DOHH2 (cell line): ENCODE data around the gene ELP1.
"Not testable (repeated sequence)": the region's sequence is repeated elsewhere in the genome, so short reads cannot be mapped to it uniquely, and the experiment has no call there.

Experiments used
- H3F3A ChIP-seq: fragments of 200-600 bp; sonication (generic), shearing (Covaris generic); 2 replicates; pipeline ENCODE4 v1.6.0; 2016; ENCODE audit warnings: antibody characterized with exemption, mild to moderate bottlenecking; ENCODE audit not compliant: control insufficient read depth, insufficient read depth
- H3K27ac ChIP-seq: fragments of 200-600 bp; sonication (generic); 2 replicates; pipeline ENCODE4 v1.5.1; 2014; ENCODE audit warnings: low read depth, mild to moderate bottlenecking, low read length, moderate library complexity
- H3K27me3 ChIP-seq: fragments of 200-600 bp; sonication (generic); 2 replicates; pipeline ENCODE4 v1.6.1; 2014; ENCODE audit warnings: mild to moderate bottlenecking, low read length, mixed read lengths; ENCODE audit not compliant: control insufficient read depth
- H3K36me3 ChIP-seq: fragments of 200-600 bp; sonication (generic); 2 replicates; pipeline ENCODE4 v1.6.1; 2014; ENCODE audit warnings: mild to moderate bottlenecking, low read length, moderate library complexity, mixed read lengths; ENCODE audit not compliant: control insufficient read depth
- H3K4me1 ChIP-seq: fragments of 200-600 bp; sonication (generic); 2 replicates; pipeline ENCODE4 v1.6.1; 2014; ENCODE audit warnings: mild to moderate bottlenecking, low read length, mixed read lengths; ENCODE audit not compliant: control insufficient read depth
- H3K4me2 ChIP-seq: fragments of 200-600 bp; sonication (generic); 2 replicates; pipeline ENCODE4 v1.6.0; 2014; ENCODE audit warnings: mild to moderate bottlenecking, low read length, moderate library complexity
- H3K4me3 ChIP-seq: fragments of 200-600 bp; sonication (generic); 2 replicates; pipeline ENCODE4 v1.5.1; 2014; ENCODE audit warnings: mild to moderate bottlenecking, low read length, mixed read lengths
- H3K79me2 ChIP-seq: fragments of 200-600 bp; sonication (generic); 2 replicates; pipeline ENCODE4 v1.6.1; 2014; ENCODE audit warnings: mild to moderate bottlenecking, low read length, mixed read lengths; ENCODE audit not compliant: control insufficient read depth
- H3K9me2 ChIP-seq: fragments of 200-600 bp; sonication (generic); replicated peaks from 2 replicates; pipeline ENCODE4 v1.6.1; 2014; ENCODE audit warnings: mild to moderate bottlenecking, low read length, mixed read lengths; ENCODE audit not compliant: control insufficient read depth
- H3K9me3 ChIP-seq: fragments of 200-600 bp; sonication (generic); 2 replicates; pipeline ENCODE4 v1.6.1; 2014; ENCODE audit warnings: antibody characterized with exemption, low read length, mixed read lengths; ENCODE audit not compliant: control insufficient read depth, insufficient read depth
- H4K20me1 ChIP-seq: fragments of 200-600 bp; sonication (generic); 2 replicates; pipeline ENCODE4 v1.6.0; 2014; ENCODE audit warnings: low read depth, mild to moderate bottlenecking, antibody characterized with exemption, low read length, moderate library complexity; ENCODE audit not compliant: control insufficient read depth, insufficient read depth
- EZH2phosphoT487 ChIP-seq: fragments of 200-600 bp; sonication (generic); IDR thresholded peaks from 2 replicates; pipeline ENCODE4 v1.6.1; 2017; ENCODE audit warnings: borderline replicate concordance, mild to moderate bottlenecking, antibody characterized with exemption, low read length, moderate library complexity, mixed read lengths
- TF ChIP-seq, protein P1 (sequence below): fragments of 200-600 bp; sonication (generic); IDR thresholded peaks from one replicate; pipeline ENCODE4 v1.5.1; 2014; ENCODE audit warnings: antibody characterized with exemption, mild to moderate bottlenecking, low read depth, low read length; ENCODE audit not compliant: poor library complexity, severe bottlenecking

Gene ELP1

DNA sequence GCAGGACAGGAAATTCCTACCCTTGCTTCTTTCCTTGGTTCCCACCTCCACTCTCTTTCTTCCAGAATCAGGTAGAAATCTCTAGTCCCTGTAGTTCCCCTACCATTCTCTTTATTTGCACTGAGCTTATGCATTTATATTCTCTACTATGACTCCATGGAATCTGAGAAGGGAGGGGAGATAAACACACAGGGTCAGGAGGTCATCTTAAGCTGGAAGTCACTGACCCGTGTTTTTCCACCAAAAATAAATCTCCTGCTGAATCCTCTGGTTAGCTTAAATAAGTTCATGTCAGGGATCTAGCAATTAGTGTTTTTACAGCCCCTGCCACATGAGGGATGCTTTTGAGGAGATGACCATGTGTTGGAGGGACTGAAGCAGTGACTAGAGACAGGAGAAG, 81.8 kb downstream of the ELP1 start:
- Histone ChIP-seq H3K27me3 (no peaks in the 10 kb centered on the region), H3K9me2 (no peaks in the 10 kb centered on the region), H3K4me1 (no peaks in the 10 kb centered on the region), H3K36me3 (no peaks in the 10 kb centered on the region), H3K4me2 (no peak overlapping the region), H3K9me3 (no peaks in the 10 kb centered on the region), H3K79me2 (no peaks in the 10 kb centered on the region), H4K20me1 (no peaks in the 10 kb centered on the region), H3K27ac (no peak overlapping the region), H3F3A (no peaks in the 10 kb centered on the region), H3K4me3 (no peak overlapping the region)
- TF ChIP-seq EZH2phosphoT487: no peak

- H3K9me2 ChIP-seq: no peaks in the 10 kb centered on the region
- no peak overlapping the region for H3K4me3 ChIP-seq
- no peaks in the 10 kb centered on the region for H4K20me1 ChIP-seq
- H3K79me2 ChIP-seq: no peaks in the 10 kb centered on the region
- H3F3A ChIP-seq: no peaks in the 10 kb centered on the region
- H3K27me3 ChIP-seq: no peaks in the 10 kb centered on the region
- H3K9me3 ChIP-seq: no peaks in the 10 kb centered on the region
- no peak overlapping the region for H3K27ac ChIP-seq
- no peaks in the 10 kb centered on the region for H3K4me1 ChIP-seq
- TF ChIP-seq, protein P1, sequence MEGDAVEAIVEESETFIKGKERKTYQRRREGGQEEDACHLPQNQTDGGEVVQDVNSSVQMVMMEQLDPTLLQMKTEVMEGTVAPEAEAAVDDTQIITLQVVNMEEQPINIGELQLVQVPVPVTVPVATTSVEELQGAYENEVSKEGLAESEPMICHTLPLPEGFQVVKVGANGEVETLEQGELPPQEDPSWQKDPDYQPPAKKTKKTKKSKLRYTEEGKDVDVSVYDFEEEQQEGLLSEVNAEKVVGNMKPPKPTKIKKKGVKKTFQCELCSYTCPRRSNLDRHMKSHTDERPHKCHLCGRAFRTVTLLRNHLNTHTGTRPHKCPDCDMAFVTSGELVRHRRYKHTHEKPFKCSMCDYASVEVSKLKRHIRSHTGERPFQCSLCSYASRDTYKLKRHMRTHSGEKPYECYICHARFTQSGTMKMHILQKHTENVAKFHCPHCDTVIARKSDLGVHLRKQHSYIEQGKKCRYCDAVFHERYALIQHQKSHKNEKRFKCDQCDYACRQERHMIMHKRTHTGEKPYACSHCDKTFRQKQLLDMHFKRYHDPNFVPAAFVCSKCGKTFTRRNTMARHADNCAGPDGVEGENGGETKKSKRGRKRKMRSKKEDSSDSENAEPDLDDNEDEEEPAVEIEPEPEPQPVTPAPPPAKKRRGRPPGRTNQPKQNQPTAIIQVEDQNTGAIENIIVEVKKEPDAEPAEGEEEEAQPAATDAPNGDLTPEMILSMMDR: no peak
- TF ChIP-seq EZH2phosphoT487: no peak
- no peak overlapping the region for H3K4me2 ChIP-seq
- H3K36me3 ChIP-seq: no peaks in the 10 kb centered on the region
Observed at GRCh38 chr9:108851138-108851537, 82.8 kb downstream of the ELP1 start.

- Histone ChIP-seq H4K20me1 (no peaks in the 10 kb centered on the region), H3K9me2 (no peaks in the 10 kb centered on the region), H3F3A (no peaks in the 10 kb centered on the region), H3K27ac (no peak overlapping the region), H3K79me2 (no peaks in the 10 kb centered on the region), H3K27me3 (no peaks in the 10 kb centered on the region), H3K36me3 (no peaks in the 10 kb centered on the region), H3K9me3 (no peaks in the 10 kb centered on the region), H3K4me3 (no peak overlapping the region), H3K4me2 (no peak overlapping the region), H3K4me1 (no peaks in the 10 kb centered on the region)
- TF ChIP-seq, protein P1: peak; percentile 15
- TF ChIP-seq EZH2phosphoT487: no peak
Observed at GRCh38 chr9:108850293-108850897, 83.5 kb downstream of the ELP1 start.

DNA sequence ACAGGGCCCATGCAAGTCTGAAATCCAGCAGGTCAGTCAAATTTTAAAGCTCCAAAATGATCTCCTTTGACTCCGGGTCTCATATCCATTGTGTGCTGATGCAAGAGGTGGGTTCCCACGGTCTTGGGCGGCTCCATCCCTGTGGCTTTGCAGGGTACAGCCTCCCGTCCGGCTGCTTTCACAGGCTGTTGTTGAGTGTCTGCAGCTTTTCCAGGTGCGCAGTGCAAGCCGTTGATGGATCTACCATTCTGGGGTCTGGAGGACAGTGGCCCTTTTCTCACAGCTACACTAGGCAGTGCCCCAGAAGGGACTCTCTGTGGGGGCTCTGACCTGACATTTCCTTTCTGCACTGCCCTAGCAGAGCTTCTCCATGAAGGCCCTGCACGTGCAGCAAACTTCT, 85.6 kb downstream of the ELP1 start:
- not testable (repeated sequence) for H3K36me3 ChIP-seq, H3K4me1 ChIP-seq, H3F3A ChIP-seq, H3K27ac ChIP-seq, H4K20me1 ChIP-seq, H3K4me3 ChIP-seq, H3K9me3 ChIP-seq, H3K9me2 ChIP-seq, H3K4me2 ChIP-seq, H3K79me2 ChIP-seq, H3K27me3 ChIP-seq
